ENCODE results near the gene KCND3.

KCND3 gene

DNA sequence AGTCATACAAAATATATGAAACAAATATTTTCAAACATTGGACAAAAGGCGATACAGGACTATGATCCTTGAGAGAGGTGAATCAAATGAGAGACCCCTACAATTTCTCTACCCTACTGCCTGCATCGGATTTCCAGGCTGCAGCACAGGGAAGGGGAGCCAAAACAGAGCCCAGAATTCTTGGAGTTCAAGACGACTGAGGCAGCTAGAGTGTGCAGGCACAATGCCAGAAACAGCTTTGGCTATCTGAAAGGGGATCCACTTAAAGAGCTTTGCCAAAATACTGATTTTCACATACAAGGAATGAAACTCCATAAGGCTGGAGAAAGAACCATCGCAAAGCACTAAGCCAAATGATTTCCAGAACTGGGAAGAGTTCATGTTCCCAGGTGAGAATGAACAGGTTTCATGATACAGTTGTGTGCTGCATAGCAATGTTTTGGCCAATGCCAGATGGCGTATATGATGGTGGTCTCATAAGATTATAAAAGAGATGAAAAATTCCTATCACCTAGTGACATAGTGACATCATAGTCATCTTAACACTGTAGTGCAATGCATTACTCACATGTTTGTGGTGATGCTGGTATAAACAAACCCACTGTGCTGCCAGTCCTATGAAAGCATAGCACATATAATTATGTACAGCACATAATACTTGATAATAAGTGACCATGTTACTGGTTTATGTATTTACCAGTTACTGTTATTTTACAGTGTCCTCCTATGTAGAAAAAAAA, 77.5 kb downstream of the KCND3 start:
- no peak for DNase-seq (ENCODE audit: low read depth)

GRCh38 chr1:111911061-111911460, 78.4 kb downstream of the KCND3 start:
- no peak for DNase-seq (ENCODE audit: low read depth)

DNA sequence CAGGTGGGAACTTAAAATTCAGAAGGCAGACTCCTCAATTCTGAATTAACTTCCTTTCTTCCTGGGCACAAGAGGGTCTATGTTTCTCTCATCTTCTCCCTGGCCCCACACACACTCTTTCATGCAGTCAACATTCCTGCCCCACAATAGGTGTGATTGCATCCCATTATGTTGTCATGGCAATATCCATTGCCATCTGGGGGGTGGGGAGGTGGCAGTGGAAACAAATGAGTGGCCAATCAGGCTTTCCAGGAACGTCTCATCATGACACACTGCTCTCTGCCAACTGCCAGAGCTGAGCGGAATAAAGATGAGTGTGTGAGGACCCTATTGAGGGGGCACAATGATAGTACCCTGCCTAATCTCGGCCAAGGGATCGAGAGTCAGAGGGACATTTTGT, 80.4 kb downstream of the KCND3 start:
- no peak for DNase-seq (ENCODE audit: low read depth)

- no peak for DNase-seq (ENCODE audit: low read depth)
Measured at GRCh38 chr1:111908011-111908621, 81.4 kb downstream of the KCND3 start.

DNA sequence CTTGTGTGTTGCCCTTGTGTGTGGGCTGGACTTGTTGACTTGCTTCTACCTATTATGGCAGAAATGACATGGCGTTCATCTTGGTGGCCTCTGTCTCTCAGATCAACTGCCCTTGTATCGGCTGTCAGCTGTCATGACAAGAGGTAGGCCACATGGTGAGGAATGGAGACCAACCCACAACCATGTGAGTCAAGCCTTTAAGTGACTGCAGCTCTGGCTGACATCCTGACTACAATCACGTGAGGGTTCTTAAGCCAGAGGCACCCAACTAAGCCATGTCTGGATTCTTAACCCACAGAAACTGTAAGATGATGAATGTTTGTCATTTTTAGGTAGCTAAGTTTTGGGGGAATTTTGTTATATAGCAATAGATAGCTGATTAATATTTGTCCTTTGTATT, 82.1 kb downstream of the KCND3 start:
- no peak for DNase-seq (ENCODE audit: low read depth)

GRCh38 chr1:111906816-111907215, 82.7 kb downstream of the KCND3 start:
- no peak for DNase-seq (ENCODE audit: low read depth)

- no peak for DNase-seq (ENCODE audit: low read depth)
Measured at GRCh38 chr1:111906111-111906510, 83.4 kb downstream of the KCND3 start.

- no peak for DNase-seq (ENCODE audit: low read depth)
Measured at GRCh38 chr1:111904478-111905218, 84.8 kb downstream of the KCND3 start.

DNA sequence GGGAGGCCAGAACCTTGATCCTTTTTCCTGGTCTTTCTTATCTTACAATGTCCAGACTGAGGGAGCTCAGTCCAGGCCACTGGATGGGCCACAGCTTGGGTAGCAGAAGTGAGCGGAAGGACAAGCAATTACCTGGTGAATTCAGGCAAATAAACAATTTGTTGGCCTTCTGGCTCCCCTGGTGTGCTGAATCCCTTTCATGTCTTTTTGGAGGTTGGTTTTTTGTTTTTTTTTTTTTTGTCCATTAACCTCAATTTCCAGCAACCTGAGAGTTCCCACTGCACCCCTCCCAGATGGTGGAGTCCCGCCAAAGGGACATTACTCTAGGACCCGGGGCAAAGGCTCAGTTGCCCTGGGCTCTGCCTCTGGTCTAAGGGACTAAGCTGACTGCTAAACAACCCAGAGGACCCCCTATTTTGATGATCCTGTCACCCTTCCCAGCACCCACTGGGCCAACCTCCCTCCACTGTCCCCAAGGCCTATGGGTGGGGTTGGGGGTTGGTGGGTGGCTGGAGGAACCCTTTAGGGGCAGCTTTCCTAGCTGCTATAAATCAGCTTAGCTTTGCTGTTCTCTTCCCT, 85.5 kb downstream of the KCND3 start:
- DNase-seq (ENCODE audit: low read depth): no peak

DNA sequence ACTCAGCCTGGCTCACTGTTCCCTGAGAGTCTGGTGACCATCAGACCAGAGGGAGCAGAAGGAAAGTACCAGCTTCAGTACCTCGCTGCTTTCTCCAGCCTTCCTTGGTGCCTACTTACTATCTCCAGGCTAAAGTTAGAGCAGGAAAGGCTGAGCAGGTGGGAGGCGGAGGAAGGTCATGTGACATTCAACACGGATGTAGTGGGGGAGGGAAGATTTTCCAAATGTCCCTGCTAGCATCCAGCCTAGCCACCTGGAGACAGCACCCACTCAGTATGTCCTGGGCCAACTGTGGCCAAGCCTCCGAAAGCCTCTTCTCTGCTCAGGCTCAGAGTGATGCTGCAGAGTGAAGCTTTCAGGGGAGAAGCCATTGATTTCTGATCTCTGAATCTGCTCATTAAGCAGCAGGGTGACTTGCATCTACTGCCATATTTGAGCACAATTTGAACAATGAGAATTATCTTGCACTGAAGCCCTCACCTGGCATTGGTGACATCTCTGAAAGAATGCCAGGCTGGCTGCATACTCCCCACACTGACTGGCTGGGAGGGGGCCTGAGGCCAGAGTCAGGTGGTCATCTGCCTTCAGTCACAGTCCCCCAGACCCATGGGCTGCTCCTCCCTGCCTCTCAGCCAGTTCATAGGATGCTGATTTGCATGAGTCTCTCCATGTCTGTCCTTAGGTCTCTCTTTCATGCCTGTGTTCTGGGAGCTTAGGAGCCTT, 86.2 kb downstream of the KCND3 start:
- no peak for DNase-seq (ENCODE audit: low read depth)

GRCh38 chr1:111895469-111895868, 94.0 kb downstream of the KCND3 start:
- DNase-seq (ENCODE audit: low read depth): no peak

DNA sequence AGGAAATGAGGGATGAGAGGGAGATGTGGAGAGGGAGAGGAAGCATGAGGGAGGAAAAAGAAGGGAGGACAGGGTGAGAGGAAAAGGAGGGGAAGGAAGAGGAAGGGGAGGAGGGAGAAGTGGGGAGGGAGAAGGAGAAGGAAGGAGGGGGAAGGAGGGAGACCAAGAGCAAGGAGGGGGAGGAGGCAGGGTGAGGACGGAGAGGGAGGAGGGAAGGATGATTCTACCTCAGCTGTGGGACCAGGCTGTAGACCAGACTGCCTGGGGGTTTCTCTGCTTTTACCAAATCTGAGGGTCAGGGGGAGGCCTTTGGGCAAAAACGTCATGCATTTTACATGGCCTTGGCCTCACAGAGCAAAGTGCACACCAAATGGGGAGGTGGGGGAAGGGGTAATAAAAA, 94.5 kb downstream of the KCND3 start:
- no peak for DNase-seq (ENCODE audit: low read depth)

DNA sequence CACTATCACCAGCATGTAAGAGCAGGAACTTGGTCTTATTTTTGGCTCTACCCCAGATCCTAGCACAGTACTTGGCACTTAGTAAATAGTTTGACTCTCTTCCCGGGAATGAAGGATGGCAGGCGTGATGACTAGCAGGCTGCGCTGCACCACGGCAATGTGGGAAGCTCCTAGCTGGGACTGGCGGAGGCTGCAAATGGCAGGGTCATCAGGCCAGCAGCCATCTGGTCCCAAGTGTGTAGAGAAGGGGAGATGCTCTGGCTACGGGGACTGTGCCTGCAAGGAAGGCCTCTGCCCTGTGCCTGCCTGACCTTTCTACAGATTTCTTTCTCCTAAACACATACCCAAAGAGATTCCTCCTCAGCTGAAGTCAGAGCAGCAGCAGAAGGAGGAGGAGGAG, 95.0 kb downstream of the KCND3 start:
- no peak for DNase-seq (ENCODE audit: low read depth)

- DNase-seq (ENCODE audit: low read depth): no peak
Measured at GRCh38 chr1:111891566-111891965, 97.9 kb downstream of the KCND3 start.

GRCh38 chr1:111888740-111889376, 100.6 kb downstream of the KCND3 start:
- DNase-seq (ENCODE audit: low read depth): no peak

DNA sequence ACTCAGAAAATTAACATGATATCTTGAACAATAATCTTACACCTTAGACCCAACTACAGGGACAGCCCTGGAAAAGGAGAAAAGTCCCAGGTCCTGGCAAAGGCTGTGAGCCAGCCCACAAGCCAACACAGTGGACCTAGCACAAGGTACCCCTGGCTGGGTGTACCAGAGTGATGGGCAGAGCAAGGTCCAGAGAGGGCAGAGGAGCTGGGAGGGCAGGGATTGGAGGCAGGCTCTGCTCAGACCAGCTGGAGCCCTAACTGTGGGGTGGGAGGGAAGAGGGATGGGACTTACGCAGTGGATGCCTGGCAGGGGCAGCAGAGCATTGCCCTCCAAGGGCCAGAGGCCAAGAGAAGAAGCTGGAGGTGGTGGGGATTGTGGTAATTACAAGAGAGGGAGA, 101.6 kb downstream of the KCND3 start:
- no peak for DNase-seq (ENCODE audit: low read depth)

- no peak for DNase-seq (ENCODE audit: low read depth)
Measured at GRCh38 chr1:111887385-111887784, 102.1 kb downstream of the KCND3 start.

GRCh38 chr1:111886741-111887140, 102.7 kb downstream of the KCND3 start:
- no peak for DNase-seq (ENCODE audit: low read depth)

GRCh38 chr1:111884772-111885443, 104.6 kb downstream of the KCND3 start:
- no peak for DNase-seq (ENCODE audit: low read depth)

DNA sequence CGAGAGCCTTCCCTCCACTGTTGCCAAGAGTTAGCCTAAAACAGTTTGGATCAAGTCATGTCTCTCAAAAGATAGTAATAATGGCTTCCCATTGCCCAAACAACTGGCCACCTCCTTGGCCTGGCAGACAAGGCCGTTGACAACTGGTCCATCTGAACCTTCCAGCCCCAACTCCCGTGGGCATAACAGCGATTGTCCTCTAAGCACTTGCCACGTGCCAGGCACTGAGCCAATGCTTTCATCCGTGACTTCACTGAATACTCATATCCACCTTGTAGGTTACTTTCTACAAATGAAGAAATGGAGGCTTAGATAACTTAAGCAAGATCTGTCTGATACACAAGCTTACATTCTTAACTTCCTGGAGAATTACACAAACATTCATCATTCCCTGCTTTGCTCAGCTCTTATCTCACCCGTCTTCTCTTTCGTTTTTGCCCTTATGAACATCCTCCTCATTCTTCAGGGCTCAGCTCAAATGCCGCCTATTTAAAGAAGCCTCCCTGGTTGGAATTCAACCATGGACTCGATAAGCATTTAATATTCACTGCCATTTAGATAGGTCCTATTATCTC, 106.4 kb downstream of the KCND3 start:
- DNase-seq (ENCODE audit: low read depth): no peak

DNA sequence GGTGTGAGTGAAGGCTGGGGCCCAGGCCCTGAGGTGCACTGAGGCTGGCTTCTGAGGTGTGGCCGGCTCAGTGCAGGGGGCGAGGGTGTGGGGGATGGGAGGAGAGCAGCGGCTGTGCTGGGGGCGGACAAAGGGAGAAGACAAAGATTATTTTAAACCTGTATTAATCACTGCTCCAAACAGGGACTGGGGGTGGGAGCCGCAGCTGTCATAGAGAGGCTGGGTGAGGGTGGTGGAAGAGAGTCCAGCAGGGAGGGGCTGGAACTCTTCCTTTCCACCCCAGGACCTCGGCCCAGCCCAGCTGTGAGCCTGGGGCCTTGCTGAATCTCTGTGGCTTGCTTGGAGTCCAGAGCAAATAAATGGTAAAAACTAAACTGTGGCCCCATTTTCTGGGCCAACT, 106.9 kb downstream of the KCND3 start:
- DNase-seq (ENCODE audit: low read depth): no peak
